MM.1S (cell line): ENCODE results near the gene HJURP.

Experiments
- DNase-seq: peaks from one replicate; pipeline ENCODE4 v3.0.0-alpha.2; 2015
- H2AFZ ChIP-seq: fragments of 300-600 bp; sonication (generic); 2 replicates; pipeline ENCODE4 v1.6.0; 2016; ENCODE audit warnings: antibody characterized with exemption, low read length
- H3F3A ChIP-seq: fragments of 300-600 bp; sonication (generic); 2 replicates; pipeline ENCODE4 v1.6.1; 2016; ENCODE audit warnings: mild to moderate bottlenecking, antibody characterized with exemption, low read length, moderate library complexity, mixed read lengths; ENCODE audit not compliant: insufficient read depth
- H3K27ac ChIP-seq: fragments of 300-600 bp; sonication (generic); 2 replicates; pipeline ENCODE4 v1.5.1; 2016; ENCODE audit warnings: mild to moderate bottlenecking, low read length
- H3K27me3 ChIP-seq: fragments of 300-600 bp; sonication (generic); replicated peaks from 2 replicates; pipeline ENCODE4 v1.6.0; 2016; ENCODE audit warnings: low read length; ENCODE audit not compliant: insufficient read depth
- H3K36me3 ChIP-seq: fragments of 300-600 bp; sonication (generic); replicated peaks from 2 replicates; pipeline ENCODE4 v1.6.1; 2016; ENCODE audit warnings: mild to moderate bottlenecking, low read length, mixed read lengths; ENCODE audit not compliant: insufficient read depth
- H3K4me1 ChIP-seq: fragments of 300-600 bp; sonication (generic); 2 replicates; pipeline ENCODE4 v1.6.1; 2016; ENCODE audit warnings: low read length, mixed read lengths
- H3K4me2 ChIP-seq: fragments of 300-600 bp; sonication (generic); 2 replicates; pipeline ENCODE4 v1.6.0; 2016; ENCODE audit warnings: low read depth, low read length
- H3K4me3 ChIP-seq: fragments of 300-600 bp; sonication (generic); 2 replicates; pipeline ENCODE4 v1.5.1; 2016; ENCODE audit warnings: low read length, mixed read lengths
- H3K79me2 ChIP-seq: fragments of 300-600 bp; sonication (generic); 2 replicates; pipeline ENCODE4 v1.6.1; 2016; ENCODE audit warnings: mixed run types, low read length, mixed read lengths
- H3K9ac ChIP-seq: fragments of 300-600 bp; sonication (generic); 2 replicates; pipeline ENCODE4 v1.6.1; 2016; ENCODE audit warnings: low read length, mixed read lengths
- H3K9me2 ChIP-seq: fragments of 300-600 bp; sonication (generic); replicated peaks from 2 replicates; pipeline ENCODE4 v1.6.1; 2016; ENCODE audit warnings: mild to moderate bottlenecking, low read length, mixed read lengths; ENCODE audit not compliant: insufficient read depth
- H3K9me3 ChIP-seq: fragments of 300-600 bp; sonication (generic); replicated peaks from 2 replicates; pipeline ENCODE4 v1.6.1; 2016; ENCODE audit warnings: mild to moderate bottlenecking, low read length, mixed read lengths; ENCODE audit not compliant: insufficient read depth
- H4K20me1 ChIP-seq: fragments of 300-600 bp; sonication (generic); 2 replicates; pipeline ENCODE4 v1.6.1; 2016; ENCODE audit warnings: mild to moderate bottlenecking, low read length, moderate library complexity, mixed read lengths; ENCODE audit not compliant: insufficient read depth
- EZH2 ChIP-seq: fragments of 300-600 bp; sonication (generic); optimal IDR thresholded peaks from 2 replicates; pipeline ENCODE3; 2017; ENCODE audit warnings: low read depth, mild to moderate bottlenecking, antibody characterized with exemption, low read length, mixed read lengths
- EZH2phosphoT487 ChIP-seq: fragments of 300-600 bp; sonication (generic); IDR thresholded peaks from 2 replicates; pipeline ENCODE4 v1.6.1; 2018; ENCODE audit warnings: antibody characterized with exemption, low read length
- TF ChIP-seq, protein P1 (sequence below): fragments of 300-600 bp; sonication (generic); IDR thresholded peaks from 2 replicates; pipeline ENCODE4 v1.5.1; 2016; ENCODE audit warnings: antibody characterized with exemption, low read length, mixed read lengths

HJURP gene

GRCh38 chr2:233807215-233807865 is 47.0 kb downstream of the HJURP start:
- H3K9me3 ChIP-seq: no peaks in the 10 kb centered on the region
- TF ChIP-seq EZH2phosphoT487: no peak
- TF ChIP-seq, protein P1, sequence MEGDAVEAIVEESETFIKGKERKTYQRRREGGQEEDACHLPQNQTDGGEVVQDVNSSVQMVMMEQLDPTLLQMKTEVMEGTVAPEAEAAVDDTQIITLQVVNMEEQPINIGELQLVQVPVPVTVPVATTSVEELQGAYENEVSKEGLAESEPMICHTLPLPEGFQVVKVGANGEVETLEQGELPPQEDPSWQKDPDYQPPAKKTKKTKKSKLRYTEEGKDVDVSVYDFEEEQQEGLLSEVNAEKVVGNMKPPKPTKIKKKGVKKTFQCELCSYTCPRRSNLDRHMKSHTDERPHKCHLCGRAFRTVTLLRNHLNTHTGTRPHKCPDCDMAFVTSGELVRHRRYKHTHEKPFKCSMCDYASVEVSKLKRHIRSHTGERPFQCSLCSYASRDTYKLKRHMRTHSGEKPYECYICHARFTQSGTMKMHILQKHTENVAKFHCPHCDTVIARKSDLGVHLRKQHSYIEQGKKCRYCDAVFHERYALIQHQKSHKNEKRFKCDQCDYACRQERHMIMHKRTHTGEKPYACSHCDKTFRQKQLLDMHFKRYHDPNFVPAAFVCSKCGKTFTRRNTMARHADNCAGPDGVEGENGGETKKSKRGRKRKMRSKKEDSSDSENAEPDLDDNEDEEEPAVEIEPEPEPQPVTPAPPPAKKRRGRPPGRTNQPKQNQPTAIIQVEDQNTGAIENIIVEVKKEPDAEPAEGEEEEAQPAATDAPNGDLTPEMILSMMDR: no peak
- TF ChIP-seq EZH2: no peak
- no peaks in the 10 kb centered on the region for H3K9me2 ChIP-seq
- H4K20me1 ChIP-seq: no peaks in the 10 kb centered on the region
- no peak overlapping the region for H3K4me3 ChIP-seq
- no peaks in the 10 kb centered on the region for H3K36me3 ChIP-seq
- H3K4me1 ChIP-seq: no peaks in the 10 kb centered on the region
- H3K4me2 ChIP-seq: no peak overlapping the region
- no peak overlapping the region for H3K9ac ChIP-seq
- no peak for DNase-seq
- H2AFZ ChIP-seq: no peak overlapping the region
- H3F3A ChIP-seq: no peaks in the 10 kb centered on the region
- no peaks in the 10 kb centered on the region for H3K79me2 ChIP-seq
- no peak overlapping the region for H3K27ac ChIP-seq
- no peaks in the 10 kb centered on the region for H3K27me3 ChIP-seq

DNA sequence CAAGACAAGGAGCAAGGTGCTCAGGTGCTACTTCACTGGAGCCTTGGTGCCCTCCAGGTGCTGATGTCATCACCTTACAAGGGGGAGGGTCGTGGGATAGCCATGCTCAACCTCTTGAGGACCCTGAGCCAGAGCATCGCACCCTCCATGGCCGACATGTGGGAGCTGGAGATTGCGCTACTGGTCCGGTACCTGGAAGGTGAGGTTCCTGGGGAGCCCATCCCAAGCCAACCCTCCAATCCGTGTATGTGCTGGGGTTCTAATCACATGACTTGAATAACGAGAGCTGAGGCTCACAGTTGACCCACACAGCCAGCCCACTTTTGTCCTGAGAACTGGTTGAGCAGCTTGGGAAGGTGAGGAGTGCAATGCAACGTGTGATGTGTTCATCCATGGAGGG is 50.3 kb downstream of the HJURP start:
- TF ChIP-seq, protein P1: no peak
- TF ChIP-seq EZH2 (no peak), EZH2phosphoT487 (no peak)
- Histone ChIP-seq H3K9me2 (no peaks in the 10 kb centered on the region), H3K36me3 (no peaks in the 10 kb centered on the region), H3K9ac (no peak overlapping the region), H3K4me1 (peaks cover 11% of the 10 kb centered on the region), H3K4me3 (no peak overlapping the region), H3K4me2 (no peak overlapping the region), H3K27ac (no peak overlapping the region), H2AFZ (no peak overlapping the region), H3K27me3 (no peaks in the 10 kb centered on the region), H4K20me1 (no peaks in the 10 kb centered on the region), H3K79me2 (no peaks in the 10 kb centered on the region), H3F3A (no peaks in the 10 kb centered on the region), H3K9me3 (no peaks in the 10 kb centered on the region)
- no peak for DNase-seq

GRCh38 chr2:233803292-233803911 is 50.9 kb downstream of the HJURP start:
- Histone ChIP-seq H3K4me1 (peaks cover 11% of the 10 kb centered on the region), H3K4me2 (no peak overlapping the region), H4K20me1 (no peaks in the 10 kb centered on the region), H3K27me3 (no peaks in the 10 kb centered on the region), H3K36me3 (no peaks in the 10 kb centered on the region), H3K79me2 (no peaks in the 10 kb centered on the region), H3K27ac (no peak overlapping the region), H3F3A (no peaks in the 10 kb centered on the region), H2AFZ (no peak overlapping the region), H3K9me2 (no peaks in the 10 kb centered on the region), H3K9ac (no peak overlapping the region), H3K4me3 (no peak overlapping the region), H3K9me3 (no peaks in the 10 kb centered on the region)
- TF ChIP-seq EZH2 (no peak), EZH2phosphoT487 (no peak)
- TF ChIP-seq, protein P1: no peak
- no peak for DNase-seq
